ENCODE data around the gene PXN.

DNA sequence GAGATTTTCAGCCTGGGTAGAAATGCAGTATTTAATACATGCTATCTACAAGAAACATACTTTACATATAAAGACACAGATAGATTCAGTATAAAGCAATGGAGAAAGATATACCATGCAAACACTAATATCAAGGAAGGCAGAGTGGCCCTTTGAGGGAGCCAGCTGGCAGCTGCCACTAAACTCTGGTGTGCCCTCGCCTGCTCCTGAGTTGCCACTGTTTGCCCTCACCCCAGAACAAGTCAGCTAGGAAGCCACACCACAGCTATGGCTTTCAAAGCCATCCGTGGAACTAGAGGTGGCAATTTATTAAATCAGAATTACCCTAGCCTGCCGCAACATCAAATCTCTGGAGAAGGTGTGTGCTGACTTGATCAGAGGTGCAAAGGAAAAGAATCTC lies 18.3 kb downstream of the PXN start:
- TF ChIP-seq MYC (CRISPR knock-in tag; IDR thresholded peaks at IDR 0.05; ENCODE audit: borderline replicate concordance) (no peak), ZNF749 (CRISPR knock-in tag; IDR thresholded peaks at IDR 0.05; ENCODE audit: borderline replicate concordance) (no peak), TAF1 (CRISPR knock-in tag; IDR thresholded peaks at IDR 0.05) (no peak), REXO4 (CRISPR knock-in tag; IDR thresholded peaks at IDR 0.05; ENCODE audit: borderline replicate concordance) (no peak), POLR2A (IDR thresholded peaks at IDR 0.05; ENCODE audit: insufficient read depth in 1 of 2, low read depth in 2 of 2, low read length in 2 of 2) (no peak), CBX1 (IDR thresholded peaks at IDR 0.05; ENCODE audit: low read depth) (no peak)

Measured in HepG2 (cell line).